ENCODE measurements around the gene CENPC. TPM values are rescaled to one million over a fixed set of nuclear protein-coding genes. Genes with fewer than 3 reads are reported as not detected.
A peak's percentile ranks its signal among the peaks of the same experiment; 100 is the strongest.

Gene CENPC, protein sequence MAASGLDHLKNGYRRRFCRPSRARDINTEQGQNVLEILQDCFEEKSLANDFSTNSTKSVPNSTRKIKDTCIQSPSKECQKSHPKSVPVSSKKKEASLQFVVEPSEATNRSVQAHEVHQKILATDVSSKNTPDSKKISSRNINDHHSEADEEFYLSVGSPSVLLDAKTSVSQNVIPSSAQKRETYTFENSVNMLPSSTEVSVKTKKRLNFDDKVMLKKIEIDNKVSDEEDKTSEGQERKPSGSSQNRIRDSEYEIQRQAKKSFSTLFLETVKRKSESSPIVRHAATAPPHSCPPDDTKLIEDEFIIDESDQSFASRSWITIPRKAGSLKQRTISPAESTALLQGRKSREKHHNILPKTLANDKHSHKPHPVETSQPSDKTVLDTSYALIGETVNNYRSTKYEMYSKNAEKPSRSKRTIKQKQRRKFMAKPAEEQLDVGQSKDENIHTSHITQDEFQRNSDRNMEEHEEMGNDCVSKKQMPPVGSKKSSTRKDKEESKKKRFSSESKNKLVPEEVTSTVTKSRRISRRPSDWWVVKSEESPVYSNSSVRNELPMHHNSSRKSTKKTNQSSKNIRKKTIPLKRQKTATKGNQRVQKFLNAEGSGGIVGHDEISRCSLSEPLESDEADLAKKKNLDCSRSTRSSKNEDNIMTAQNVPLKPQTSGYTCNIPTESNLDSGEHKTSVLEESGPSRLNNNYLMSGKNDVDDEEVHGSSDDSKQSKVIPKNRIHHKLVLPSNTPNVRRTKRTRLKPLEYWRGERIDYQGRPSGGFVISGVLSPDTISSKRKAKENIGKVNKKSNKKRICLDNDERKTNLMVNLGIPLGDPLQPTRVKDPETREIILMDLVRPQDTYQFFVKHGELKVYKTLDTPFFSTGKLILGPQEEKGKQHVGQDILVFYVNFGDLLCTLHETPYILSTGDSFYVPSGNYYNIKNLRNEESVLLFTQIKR
- total RNA-seq: 10 to 100 TPM; 14.7 to 16.7 TPM
- long read RNA-seq, full-length matches to known transcripts: 3 of 9 reads
- long read RNA-seq, partial matches to known transcripts: 2 of 9 reads
- long read RNA-seq, other reads (novel, unspliced or antisense): 4 of 9 reads

- intact Hi-C loops (cut with DNase I, micrococcal nuclease): no loop called here
- ATAC-seq: peak; percentile 98
- peak; percentile 97 to 98 for DNase-seq
Observed at GRCh38 chr4:67545199-67546003, at the start of gene CENPC. TSS of gene CENPC (minus strand) at chr4:67545503. CDS start at chr4:67545355, 148 bp downstream.

DNA sequence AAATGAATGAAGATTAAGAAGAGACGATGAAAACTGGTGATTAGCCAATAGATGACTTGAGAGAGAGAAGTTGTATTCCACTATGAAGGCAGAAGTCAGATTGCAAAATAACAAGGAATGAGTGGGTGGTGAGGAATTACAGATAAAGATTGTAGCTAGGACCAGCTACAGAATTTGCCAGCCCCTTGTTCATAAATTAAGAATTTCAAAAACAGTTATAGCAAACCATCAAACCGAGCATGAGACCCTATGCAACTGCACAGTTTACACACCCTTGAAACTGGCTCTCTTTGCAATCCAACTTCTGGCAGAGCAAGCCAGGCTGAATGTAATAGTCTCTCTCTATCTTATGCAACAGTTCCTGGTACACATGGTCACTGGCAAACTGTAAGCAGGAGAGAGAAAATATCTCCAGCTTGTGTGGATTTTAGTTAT lies 48.5 kb upstream of the CENPC start:
- DNase-seq (no peak), ATAC-seq (no peak)
- intact Hi-C loops (cut with DNase I, micrococcal nuclease): no loop called here

DNA sequence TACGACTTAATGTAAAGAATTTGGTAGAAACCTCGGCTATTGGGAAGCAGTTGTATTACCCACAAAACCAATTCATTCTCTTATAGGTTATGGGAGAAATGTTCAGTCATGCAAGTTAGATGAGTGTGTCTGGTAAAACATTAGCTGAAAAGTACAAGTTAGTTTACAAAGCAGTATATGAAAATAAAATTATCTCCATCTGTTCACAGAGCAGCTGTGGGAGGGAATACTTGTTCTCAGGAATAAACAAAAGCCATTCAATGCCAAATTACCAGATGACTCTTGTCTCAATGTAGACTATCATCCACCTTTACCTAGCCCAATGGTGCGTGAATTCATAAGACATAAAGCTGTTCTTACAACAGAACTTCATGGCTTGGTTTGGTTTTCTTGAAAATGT lies 41.9 kb upstream of the CENPC start:
- no peak for DNase-seq

GRCh38 chr4:67584496-67584895 lies 39.2 kb upstream of the CENPC start:
- intact Hi-C loops (cut with DNase I, micrococcal nuclease): no loop called here
- ATAC-seq: no peak
- no peak for DNase-seq

More for the DNA sequence above, 41.9 kb upstream of the CENPC start:
- intact Hi-C loops (cut with DNase I, micrococcal nuclease): no loop called here
- ATAC-seq: peak; percentile 13

- intact Hi-C loops (cut with DNase I, micrococcal nuclease): no loop called here
- ATAC-seq: no peak
- no peak for DNase-seq
Observed at GRCh38 chr4:67581913-67582312, 36.6 kb upstream of the CENPC start.

DNA sequence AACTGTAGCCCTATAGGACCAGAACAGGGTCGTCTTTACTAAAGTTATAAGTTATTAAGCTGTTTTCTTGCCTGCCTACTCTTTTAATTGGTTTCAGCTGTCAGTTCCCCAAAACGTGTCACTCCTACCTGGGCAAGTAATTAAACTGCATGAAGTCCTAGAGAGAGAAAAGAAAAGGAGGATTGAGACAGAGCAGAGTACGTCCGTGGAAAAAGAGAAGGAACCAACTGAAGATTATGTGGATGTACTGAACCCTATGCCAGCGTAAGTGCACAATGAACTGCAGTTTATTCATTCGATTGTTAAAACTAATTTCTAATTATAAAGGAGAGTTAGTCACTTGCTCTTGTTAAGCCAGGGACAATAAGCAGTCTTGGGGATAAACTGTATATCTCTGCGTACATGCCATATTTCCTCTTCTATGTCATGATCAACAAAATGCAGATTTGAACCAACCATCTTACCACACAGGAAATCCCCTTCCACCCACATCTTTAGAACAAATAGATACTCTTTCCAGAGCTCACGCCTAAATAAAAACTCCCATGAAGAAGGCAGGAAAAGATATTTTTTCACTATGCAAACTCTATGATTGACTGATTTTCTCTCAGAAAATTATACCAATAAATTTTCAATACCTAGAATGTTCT lies 36.0 kb upstream of the CENPC start:
- DNase-seq (no peak), ATAC-seq (no peak)
- intact Hi-C loops (cut with DNase I, micrococcal nuclease): no loop called here

DNA sequence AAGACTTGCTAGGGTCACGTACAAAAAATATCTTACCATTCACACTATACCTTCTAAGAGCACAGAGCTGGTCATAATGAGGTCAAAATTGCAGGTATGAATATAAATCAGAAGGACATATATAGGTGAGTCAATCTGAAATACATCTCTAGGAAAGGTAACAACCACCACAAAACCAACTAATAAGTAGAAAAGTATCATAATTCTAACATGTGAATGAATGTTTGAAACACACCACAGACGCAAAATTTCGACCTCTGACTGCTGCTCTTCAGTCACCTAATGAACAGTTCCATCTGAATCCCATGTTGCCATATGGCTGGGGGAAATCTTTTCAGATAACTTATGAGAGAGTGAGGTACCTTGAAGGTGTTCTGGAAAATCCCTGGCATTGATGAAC lies 35.3 kb upstream of the CENPC start:
- ATAC-seq: no peak
- no peak for DNase-seq
- intact Hi-C loops (cut with DNase I, micrococcal nuclease): no loop called here

DNA sequence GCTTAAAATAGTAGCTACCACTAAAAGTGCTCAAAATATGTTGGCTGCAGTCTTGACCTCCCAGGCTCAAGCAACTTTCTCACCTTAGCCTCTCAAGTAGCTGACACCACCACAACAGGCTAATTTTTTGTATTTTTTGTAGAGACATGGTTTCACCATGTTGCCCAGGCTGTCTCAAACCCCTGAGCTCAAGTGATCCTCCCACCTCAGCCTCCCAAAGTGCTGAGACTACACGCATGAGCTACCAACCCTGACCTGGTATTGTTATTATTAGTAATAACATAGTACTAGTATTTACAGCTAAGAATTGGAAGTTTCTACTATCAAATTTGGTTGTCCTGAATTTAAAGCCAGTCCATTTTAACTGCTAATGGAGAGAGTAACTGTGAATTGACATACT lies 31.2 kb upstream of the CENPC start:
- intact Hi-C loops (cut with DNase I, micrococcal nuclease): no loop called here
- DNase-seq (no peak), ATAC-seq (no peak)

- ATAC-seq (no peak), DNase-seq (no peak)
- intact Hi-C loops (cut with DNase I, micrococcal nuclease): no loop called here
Observed at GRCh38 chr4:67576059-67576466, 30.8 kb upstream of the CENPC start.

DNA sequence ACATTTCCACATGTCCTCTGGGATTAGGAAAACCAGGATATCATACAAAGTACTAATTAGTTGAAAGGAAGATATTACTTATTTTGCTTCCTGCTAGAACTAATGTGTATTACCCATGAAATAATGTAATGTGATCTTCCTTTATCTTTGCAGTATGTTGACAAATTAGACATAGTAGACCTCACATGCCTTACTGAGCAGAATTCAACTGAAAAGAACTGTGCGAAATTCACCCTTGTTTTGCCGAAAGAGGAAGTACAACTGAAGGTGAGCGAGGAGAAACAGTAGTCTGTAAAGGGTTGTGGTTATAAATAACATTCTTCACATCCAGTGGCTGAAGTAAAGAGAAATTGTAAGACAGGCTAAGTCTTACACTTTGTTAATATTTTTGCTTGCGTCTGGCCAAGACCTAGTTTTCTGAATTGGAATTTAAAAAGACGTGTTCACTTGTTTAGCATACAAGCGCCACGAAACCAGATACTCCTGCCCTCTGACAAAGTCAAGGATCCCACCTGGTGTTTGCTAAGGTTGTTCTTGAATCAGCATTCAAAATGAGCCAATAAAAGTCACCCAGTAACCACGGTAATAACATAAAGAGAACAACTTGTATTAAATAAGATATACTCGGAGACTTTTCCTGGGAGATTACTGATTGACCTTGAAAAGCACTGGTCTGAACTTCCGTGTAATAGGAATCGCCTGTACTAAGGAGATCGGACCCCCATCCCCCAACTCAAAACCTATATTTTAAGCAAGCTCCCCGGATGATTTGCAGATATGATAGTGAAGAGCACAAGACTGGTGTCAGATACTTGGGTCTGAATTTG lies 30.1 kb upstream of the CENPC start:
- intact Hi-C loops (cut with DNase I, micrococcal nuclease): no loop called here
- DNase-seq (no peak), ATAC-seq (no peak)

- intact Hi-C loops (cut with DNase I, micrococcal nuclease): no loop called here
- ATAC-seq (no peak), DNase-seq (no peak)
Observed at GRCh38 chr4:67573193-67573592, 27.9 kb upstream of the CENPC start.

- DNase-seq (no peak), ATAC-seq (no peak)
- intact Hi-C loops (cut with DNase I, micrococcal nuclease): no loop called here
Observed at GRCh38 chr4:67571975-67572374, 26.7 kb upstream of the CENPC start.

DNA sequence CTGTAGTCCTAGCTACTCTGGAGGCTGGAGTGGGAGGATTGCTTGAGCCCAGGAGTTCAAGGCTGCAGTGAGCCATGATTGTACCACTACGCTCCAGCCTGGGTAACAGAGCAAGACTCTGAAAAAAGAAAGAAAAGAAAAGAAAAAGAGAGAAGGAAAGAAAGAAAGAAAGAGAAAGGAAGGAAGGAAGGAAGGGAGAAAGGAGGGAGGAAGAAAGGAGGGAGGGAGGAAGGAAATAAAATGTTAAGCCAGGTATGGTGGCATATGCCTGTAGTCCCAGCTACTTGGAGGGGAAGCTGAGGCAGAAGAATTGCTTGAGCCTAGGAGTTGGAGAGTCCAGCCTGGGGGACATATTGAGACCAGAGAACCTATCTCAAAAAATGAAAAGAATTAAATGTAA lies 25.2 kb upstream of the CENPC start:
- intact Hi-C loops (cut with DNase I, micrococcal nuclease): no loop called here
- ATAC-seq: no peak
- DNase-seq: no peak

DNA sequence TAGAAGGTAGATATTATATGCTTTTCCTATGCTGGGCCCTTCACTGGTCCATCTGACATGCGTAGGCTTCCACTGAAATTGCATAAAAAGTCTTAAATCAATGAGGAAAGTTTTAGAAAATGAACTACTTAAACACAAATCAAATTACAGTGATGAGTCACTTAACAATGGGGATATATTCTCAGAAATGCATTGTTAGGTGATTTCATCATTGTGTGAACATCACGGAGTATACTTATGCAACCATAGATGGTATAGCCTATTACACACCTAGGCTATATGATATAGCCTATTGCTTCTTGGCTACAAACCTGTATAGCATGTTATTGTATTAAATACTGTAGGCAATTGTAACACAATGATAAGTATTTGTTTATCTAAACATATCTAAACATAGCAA lies 23.5 kb upstream of the CENPC start:
- intact Hi-C loops (cut with DNase I, micrococcal nuclease): no loop called here
- ATAC-seq (no peak), DNase-seq (no peak)

DNA sequence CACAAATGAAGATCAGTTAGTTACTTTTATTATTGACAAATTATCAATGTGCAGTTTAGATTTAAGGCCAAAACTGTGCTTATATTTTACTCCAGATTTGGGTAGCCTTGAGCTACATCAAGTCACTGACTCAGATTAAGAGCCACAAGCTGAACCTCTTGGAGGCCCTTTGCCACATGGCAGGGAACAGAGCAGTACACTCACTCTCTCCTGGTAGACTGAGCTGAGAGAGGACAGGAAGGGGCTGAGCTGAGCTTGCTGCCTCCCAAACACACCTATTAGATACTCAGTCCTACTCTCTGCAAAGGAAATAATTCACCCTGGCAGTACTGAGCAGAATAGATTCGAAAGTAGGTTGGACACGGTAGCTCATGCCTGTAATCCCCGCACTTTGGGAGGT lies 21.0 kb upstream of the CENPC start:
- intact Hi-C loops (cut with DNase I, micrococcal nuclease): no loop called here
- no peak for DNase-seq
- ATAC-seq: no peak

DNA sequence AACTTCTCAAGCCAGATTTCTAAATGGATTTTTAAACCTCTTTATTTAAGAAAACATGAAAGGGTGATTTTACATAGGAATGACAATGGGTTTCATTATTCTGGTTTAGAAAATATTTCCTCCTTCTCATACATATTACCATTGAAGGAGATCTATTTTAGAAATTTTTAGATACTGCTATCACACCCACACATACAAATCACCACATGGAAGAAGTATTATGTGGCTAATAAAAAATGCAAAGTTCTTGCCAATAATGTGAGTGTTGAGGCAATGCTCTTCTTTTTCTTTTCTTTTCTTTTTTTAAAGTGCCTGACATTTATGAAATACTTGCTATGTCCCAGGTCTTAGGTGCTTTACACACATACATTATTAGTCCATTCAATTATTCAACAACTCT lies 20.0 kb upstream of the CENPC start:
- intact Hi-C loops (cut with DNase I, micrococcal nuclease): no loop called here
- no peak for ATAC-seq
- no peak for DNase-seq

DNA sequence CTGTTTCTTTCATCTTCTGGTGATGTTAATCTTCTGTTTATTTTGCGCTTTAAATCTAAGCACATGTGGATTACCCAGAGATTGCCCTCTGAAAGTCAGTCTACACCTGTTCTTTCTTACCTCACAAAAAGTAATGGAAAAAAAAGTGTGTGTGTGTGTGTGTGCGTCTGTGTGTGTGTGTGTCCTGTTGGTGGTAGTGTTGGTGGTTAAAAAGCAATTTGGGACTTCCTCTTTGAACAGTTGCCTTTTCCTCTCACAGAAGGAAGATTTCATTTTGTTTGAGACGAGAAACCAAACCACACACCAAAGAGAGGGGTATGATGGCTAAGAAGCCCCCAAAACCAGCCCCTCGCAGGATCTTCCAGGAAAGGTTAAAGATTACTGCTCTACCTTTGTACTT lies 13.2 kb upstream of the CENPC start, which contains the start of gene STAP1:
Gene STAP1, plus strand, starts transcription at position 235 of the 400 bp plus-strand sequence. Its CDS starts 83 bp downstream, at position 318.
- DNase-seq (no peak), ATAC-seq (no peak)
- intact Hi-C loops (cut with DNase I, micrococcal nuclease): no loop called here
